Spleen (tissue), 11 donors: Measurements from ENCODE around the gene GOLGA8B. TPM values are rescaled to one million over a fixed set of nuclear protein-coding genes. Genes with fewer than 3 reads are reported as not detected.

Experiments used
- DNase-seq: peaks from one replicate; pipeline ENCODE4 v3.0.0-alpha.2; 2020
- H3K27ac ChIP-seq, 8 donors: fragments of 200-600 bp; sonication (generic) in 7 of 8; 1 replicate in 4 of 8; 2 replicates in 4 of 8; pipeline versions ENCODE4 v1.5.0 to v1.8.0; 2016 to 2021; ENCODE audit warnings: inconsistent platforms in 4 of 8, mild to moderate bottlenecking in 4 of 8, moderate library complexity in 1 of 8
- H3K27me3 ChIP-seq, 7 donors: fragments of 200-600 bp; sonication (generic) in 6 of 7; replicated peaks in 1 of 7; 1 replicate in 4 of 7; 2 replicates in 3 of 7; pipeline versions ENCODE4 v1.5.0 to v1.8.0; 2016 to 2021; ENCODE audit warnings: inconsistent platforms in 3 of 7, mild to moderate bottlenecking in 1 of 7
- H3K36me3 ChIP-seq, 6 donors: fragments of 200-600 bp; sonication (generic) in 5 of 6; 1 replicate in 4 of 6; 2 replicates in 2 of 6; pipeline versions ENCODE4 v1.5.0 to v1.8.0; 2016 to 2021; ENCODE audit warnings: inconsistent platforms in 2 of 6
- H3K4me1 ChIP-seq, 6 donors: fragments of 200-600 bp; sonication (generic) in 5 of 6; 1 replicate in 3 of 6; 2 replicates in 3 of 6; pipeline versions ENCODE4 v1.5.0 to v1.8.0; 2016 to 2021; ENCODE audit warnings: inconsistent platforms in 3 of 6
- H3K4me3 ChIP-seq, 8 donors: fragments of 200-600 bp; sonication (generic) in 7 of 8; 1 replicate in 4 of 8; 2 replicates in 4 of 8; pipeline versions ENCODE4 v1.5.0 to v1.8.0; 2016 to 2021; ENCODE audit warnings: inconsistent platforms in 4 of 8, mild to moderate bottlenecking in 4 of 8, moderate library complexity in 2 of 8
- H3K9me3 ChIP-seq, 8 donors: fragments of 200-600 bp; sonication (generic) in 7 of 8; 1 replicate in 4 of 8; 2 replicates in 4 of 8; pipeline versions ENCODE4 v1.5.0 to v1.8.0; 2016 to 2021; ENCODE audit warnings: inconsistent platforms in 4 of 8
- CTCF ChIP-seq, 11 experiments: fragments of 200-600 bp in 7 of 11; fragments of 450-650 bp in 4 of 11; sonication (generic) in 4 of 11; IDR thresholded peaks in 8 of 11; conservative IDR thresholded peaks in 3 of 11; 1 replicate in 7 of 11; 2 replicates in 4 of 11; pipeline versions ENCODE4 v1.4.0 to v1.8.0; 2016 to 2021; ENCODE audit warnings: antibody characterized with exemption in 11 of 11, inconsistent platforms in 4 of 11, mild to moderate bottlenecking in 1 of 11
- POLR2A ChIP-seq, 3 donors: fragments of 450-650 bp; IDR thresholded peaks; one replicate each; pipeline ENCODE4 v1.5.1; 2017; ENCODE audit warnings: antibody characterized with exemption in 3 of 3, mild to moderate bottlenecking in 1 of 3
- POLR2AphosphoS5 ChIP-seq, 3 donors: sonication (generic); formaldehyde crosslinking; IDR thresholded peaks; one replicate each; pipeline ENCODE4 v1.5.1; 2017; ENCODE audit warnings: antibody characterized with exemption in 3 of 3
- WGBS, 5 donors: extraction: QIAGEN DNeasy Blood & Tissue Kit in 3 of 5; methylation state at CpG; one replicate each; pipeline versions ENCODE4 v1.1.5 to v1.1.7; 2013 to 2018; 5-methylcytosine and 5-hydroxymethylcytosine counted together
- intact Hi-C: fragments of 100-400 bp; cut with DNase I; formaldehyde crosslinking; loops from one replicate; pipeline ENCODE4 v1.15.0; 2023; ENCODE audit warnings: low total_unique reads
- polyA plus RNA-seq, 3 donors: library from polyadenylated mRNA; stranded (reverse); fragments of 200-250 nt; gene quantifications; one replicate each; pipeline ENCODE4 v1.2.1, GENCODE V29; 2013
- total RNA-seq, 7 donors: library from RNA; depleted of rRNA in 3 of 7; stranded (reverse); fragments of >200 nt in 3 of 7; fragmentation: NEBNext Ultra II Directional in 4 of 7; extraction: Animal tissue kit (Norgen Biotek cat#: 25700) in 4 of 7; gene quantifications; one replicate each; pipeline versions ENCODE4 v1.1.0 to v1.2.1, GENCODE V29; 2016 to 2021
- donor health status: healthy with polysubstance abuse.
- donor health status: DM: no; HTN: no; CAD: no; lungs with moderate emphysema.
- donor health status: DM: no; HTN: no; CAD: no.
- donor health status: Bipolar disorder and iron deficiency.
- donor health status: healthy.
- donor health status: DM: no; HTN: no; CAD: no.
- donor health status: DM: yes; HTN: yes; CAD: no.

The GOLGA8B gene
- total and polyA plus RNA-seq, 10 donors, result 23.2 to 155 (median 110) TPM

- Histone ChIP-seq H3K36me3 (no peaks in the 10 kb centered on the region), H3K4me1 (peaks cover 0 to 17% (median 6%) of the 10 kb centered on the region in 6 donors), H3K27ac (peak overlapping the region in 1 of 8 donors; percentile 41), H3K4me3 (no peak overlapping the region), H3K27me3 (peaks cover 0 to 16% (median 3%) of the 10 kb centered on the region in 7 donors), H3K9me3 (no peaks in the 10 kb centered on the region)
- TF ChIP-seq POLR2A (IDR thresholded peaks at IDR 0.05) (no peak), POLR2AphosphoS5 (IDR thresholded peaks at IDR 0.05) (no peak), CTCF (IDR thresholded peaks at IDR 0.05 in 8 of 11, conservative IDR thresholded peaks at IDR 0.05 in 3 of 11) (no peak)
- intact Hi-C loops, result no loop called here
- no peak for DNase-seq
These were observed 26.9 kb upstream of the GOLGA8B start for GRCh38 chr15:34610354-34610753.

GRCh38 chr15:34609102-34610057 is 25.9 kb upstream of the GOLGA8B start:
- peaks cover 0 to 16% (median 3%) of the 10 kb centered on the region in 7 donors for H3K27me3 ChIP-seq
- 29 to 36% (median 32%) methylated on average over 12 of the region's 12 CpGs for WGBS, 5 donors
- intact Hi-C loops, result no loop called here

GRCh38 chr15:34608517-34608916 is 25.1 kb upstream of the GOLGA8B start:
- peaks cover 0 to 19% (median 3%) of the 10 kb centered on the region in 7 donors for H3K27me3 ChIP-seq
- peaks cover 0 to 17% (median 6%) of the 10 kb centered on the region in 6 donors for H3K4me1 ChIP-seq
- WGBS, 5 donors, result 81 to 88% (median 83%) methylated on average over 1 of the region's 1 CpG
- TF ChIP-seq POLR2A (IDR thresholded peaks at IDR 0.05) (no peak), POLR2AphosphoS5 (IDR thresholded peaks at IDR 0.05) (no peak), CTCF (IDR thresholded peaks at IDR 0.05 in 8 of 11, conservative IDR thresholded peaks at IDR 0.05 in 3 of 11) (no peak)
- H3K9me3 ChIP-seq, result no peaks in the 10 kb centered on the region
- intact Hi-C loops, result no loop called here
- DNase-seq, result no peak
- no peak overlapping the region for H3K27ac ChIP-seq
- no peak overlapping the region for H3K4me3 ChIP-seq
- no peaks in the 10 kb centered on the region for H3K36me3 ChIP-seq

More at GRCh38 chr15:34609102-34610057, 25.9 kb upstream of the GOLGA8B start:
- Histone ChIP-seq H3K36me3 (no peaks in the 10 kb centered on the region), H3K4me1 (peaks cover 0 to 17% (median 6%) of the 10 kb centered on the region in 6 donors), H3K9me3 (no peaks in the 10 kb centered on the region), H3K27ac (peak overlapping the region in 4 of 8 donors; percentile 13 to 46 (median 29)), H3K4me3 (no peak overlapping the region)
- no peak for DNase-seq
- TF ChIP-seq CTCF (IDR thresholded peaks at IDR 0.05 in 8 of 11, conservative IDR thresholded peaks at IDR 0.05 in 3 of 11), result no peak
- no peak for TF ChIP-seq POLR2AphosphoS5 (IDR thresholded peaks at IDR 0.05)
- TF ChIP-seq POLR2A (IDR thresholded peaks at IDR 0.05), result no peak

GRCh38 chr15:34607832-34608231 is 24.4 kb upstream of the GOLGA8B start:
- Histone ChIP-seq H3K36me3 (no peaks in the 10 kb centered on the region), H3K9me3 (no peaks in the 10 kb centered on the region), H3K27ac (no peak overlapping the region), H3K4me3 (no peak overlapping the region), H3K4me1 (peaks cover 0 to 17% (median 6%) of the 10 kb centered on the region in 6 donors), H3K27me3 (peaks cover 0 to 19% (median 3%) of the 10 kb centered on the region in 7 donors)
- TF ChIP-seq POLR2A (IDR thresholded peaks at IDR 0.05) (no peak), POLR2AphosphoS5 (IDR thresholded peaks at IDR 0.05) (no peak), CTCF (IDR thresholded peaks at IDR 0.05 in 8 of 11, conservative IDR thresholded peaks at IDR 0.05 in 3 of 11) (no peak)
- DNase-seq, result no peak
- intact Hi-C loops, result no loop called here
